Trophoblast cell (in vitro differentiated cells and primary cell): ENCODE measurements around the gene CNNM2.

Experiments used
- DNase-seq, 2 donors: peaks; one replicate each; pipeline ENCODE4 v3.0.0-alpha.2; 2016
- H2AFZ ChIP-seq: 2 replicates; pipeline ENCODE4 v1.6.1; 2013; ENCODE audit warnings: low read length, moderate library complexity, mild to moderate bottlenecking; ENCODE audit not compliant: insufficient read depth, poor library complexity
- H2AK5ac ChIP-seq: 2 replicates; pipeline ENCODE4 v1.6.1; 2013; ENCODE audit warnings: mild to moderate bottlenecking, low read length
- H2BK120ac ChIP-seq: 2 replicates; pipeline ENCODE4 v1.6.1; 2013; ENCODE audit warnings: low read length, mild to moderate bottlenecking, moderate library complexity; ENCODE audit not compliant: insufficient read depth, poor library complexity
- H2BK12ac ChIP-seq: 2 replicates; pipeline ENCODE4 v1.6.1; 2013; ENCODE audit warnings: mild to moderate bottlenecking, low read length, moderate library complexity
- H2BK5ac ChIP-seq: 2 replicates; pipeline ENCODE4 v1.6.1; 2013; ENCODE audit warnings: low read length, low read depth, moderate library complexity, mild to moderate bottlenecking; ENCODE audit not compliant: poor library complexity
- H3K14ac ChIP-seq: 2 replicates; pipeline ENCODE4 v1.6.1; 2013; ENCODE audit warnings: mild to moderate bottlenecking, low read length
- H3K18ac ChIP-seq: 2 replicates; pipeline ENCODE4 v1.6.1; 2013; ENCODE audit warnings: mild to moderate bottlenecking, low read length
- H3K23ac ChIP-seq: 2 replicates; pipeline ENCODE4 v1.6.1; 2013; ENCODE audit warnings: low read length
- H3K27ac ChIP-seq: 2 replicates; pipeline ENCODE4 v1.5.1; 2013; ENCODE audit warnings: low read depth, mild to moderate bottlenecking, inconsistent platforms, low read length, moderate library complexity
- H3K27me3 ChIP-seq: 2 replicates; pipeline ENCODE4 v1.6.1; 2013; ENCODE audit warnings: inconsistent platforms, mild to moderate bottlenecking, low read length, moderate library complexity; ENCODE audit not compliant: insufficient read depth
- H3K36me3 ChIP-seq, 2 experiments: 1 replicate in 1 of 2; 2 replicates in 1 of 2; pipeline ENCODE4 v1.6.1; 2013; ENCODE audit warnings: low read length in 2 of 2, mild to moderate bottlenecking in 2 of 2, moderate library complexity in 1 of 2; ENCODE audit not compliant: insufficient read depth in 2 of 2, control insufficient read depth in 1 of 2
- H3K4ac ChIP-seq: 2 replicates; pipeline ENCODE4 v1.6.1; 2013; ENCODE audit warnings: low read depth, mild to moderate bottlenecking, low read length, moderate library complexity
- H3K4me1 ChIP-seq, 2 experiments: 1 replicate in 1 of 2; 2 replicates in 1 of 2; pipeline ENCODE4 v1.6.1; 2013; ENCODE audit warnings: low read length in 2 of 2, mild to moderate bottlenecking in 2 of 2, moderate library complexity in 1 of 2; ENCODE audit not compliant: insufficient read depth in 2 of 2, control insufficient read depth in 1 of 2
- H3K4me2 ChIP-seq: 2 replicates; pipeline ENCODE4 v1.6.1; 2013; ENCODE audit warnings: inconsistent platforms, mild to moderate bottlenecking, low read length, moderate library complexity
- H3K4me3 ChIP-seq: 2 replicates; pipeline ENCODE4 v1.5.1; 2013; ENCODE audit warnings: mild to moderate bottlenecking, low read depth, low read length, inconsistent platforms
- H3K79me1 ChIP-seq: one replicate; pipeline ENCODE4 v1.6.1; 2013; ENCODE audit warnings: low read length
- H3K79me2 ChIP-seq: 2 replicates; pipeline ENCODE4 v1.6.1; 2013; ENCODE audit warnings: low read length, mild to moderate bottlenecking; ENCODE audit not compliant: control insufficient read depth, insufficient read depth, poor library complexity
- H3K9ac ChIP-seq: 2 replicates; pipeline ENCODE4 v1.6.1; 2013; ENCODE audit warnings: mild to moderate bottlenecking, low read length
- H3K9me3 ChIP-seq: 2 replicates; pipeline ENCODE4 v1.6.1; 2013; ENCODE audit warnings: low read depth, mild to moderate bottlenecking, control low read depth, inconsistent platforms, low read length; ENCODE audit not compliant: insufficient read depth
- H4K12ac ChIP-seq: 2 replicates; pipeline ENCODE4 v1.6.1; 2013; ENCODE audit warnings: low read depth, mild to moderate bottlenecking, low read length, moderate library complexity
- H4K8ac ChIP-seq: 2 replicates; pipeline ENCODE4 v1.6.1; 2013; ENCODE audit warnings: low read depth, mild to moderate bottlenecking, low read length, moderate library complexity
- H4K91ac ChIP-seq: one replicate; pipeline ENCODE4 v1.6.1; 2013; ENCODE audit warnings: low read depth, mild to moderate bottlenecking, low read length, moderate library complexity
- WGBS: extraction: QIAGEN DNeasy Blood & Tissue Kit; methylation state at CpG from one replicate; pipeline ENCODE4 v1.1.7; 2013; ENCODE audit warnings: missing lambda C conversion rate; ENCODE audit not compliant: insufficient read length, insufficient coverage; ENCODE audit errors: extremely low coverage; 5-methylcytosine and 5-hydroxymethylcytosine counted together

Gene CNNM2

DNA sequence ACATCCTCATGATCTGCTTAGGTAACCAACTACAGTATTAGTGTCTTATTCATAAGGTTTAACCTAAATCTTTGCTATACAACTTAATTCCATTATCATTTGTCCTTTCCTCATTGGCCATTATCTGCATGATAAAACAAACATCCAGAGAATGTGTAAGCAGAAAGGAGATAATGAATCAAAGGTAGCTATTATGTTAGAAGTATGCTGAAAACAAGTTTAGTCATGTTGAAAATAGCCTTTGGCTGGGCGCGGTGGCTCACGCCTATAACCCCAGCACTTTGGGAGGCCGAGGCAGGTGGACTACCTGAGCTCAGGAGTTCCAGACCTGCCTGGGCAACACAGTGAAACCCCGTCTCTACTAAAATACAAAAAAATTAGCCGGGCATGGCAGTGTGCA, 196.8 kb downstream of the CNNM2 start:
- WGBS: no CpG with 5 or more reads among the region's 6 CpGs
- H3K4me2 ChIP-seq: no peak overlapping the region
- H4K8ac ChIP-seq: no peak overlapping the region
- H3K4me3 ChIP-seq: no peak overlapping the region
- no peak overlapping the region for H2BK120ac ChIP-seq
- H3K27ac ChIP-seq: no peak overlapping the region
- no peak overlapping the region for H3K18ac ChIP-seq
- no peak overlapping the region for H3K4ac ChIP-seq
- no peaks in the 10 kb centered on the region for H3K27me3 ChIP-seq
- no peak overlapping the region for H2BK5ac ChIP-seq
- H3K79me2 ChIP-seq: no peaks in the 10 kb centered on the region
- DNase-seq: peak; percentile 67 to 81
- H3K9me3 ChIP-seq: no peaks in the 10 kb centered on the region
- H3K36me3 ChIP-seq: peaks cover 2 to 4% of the 10 kb centered on the region in 2 experiments
- no peak overlapping the region for H3K9ac ChIP-seq
- no peak overlapping the region for H2AK5ac ChIP-seq
- peaks cover 0 to 3% of the 10 kb centered on the region in 2 experiments for H3K4me1 ChIP-seq
- no peak overlapping the region for H2BK12ac ChIP-seq
- H4K91ac ChIP-seq: no peak overlapping the region
- H3K23ac ChIP-seq: no peak overlapping the region
- no peak overlapping the region for H2AFZ ChIP-seq
- no peak overlapping the region for H4K12ac ChIP-seq
- peaks cover 2% of the 10 kb centered on the region for H3K79me1 ChIP-seq
- no peak overlapping the region for H3K14ac ChIP-seq

DNA sequence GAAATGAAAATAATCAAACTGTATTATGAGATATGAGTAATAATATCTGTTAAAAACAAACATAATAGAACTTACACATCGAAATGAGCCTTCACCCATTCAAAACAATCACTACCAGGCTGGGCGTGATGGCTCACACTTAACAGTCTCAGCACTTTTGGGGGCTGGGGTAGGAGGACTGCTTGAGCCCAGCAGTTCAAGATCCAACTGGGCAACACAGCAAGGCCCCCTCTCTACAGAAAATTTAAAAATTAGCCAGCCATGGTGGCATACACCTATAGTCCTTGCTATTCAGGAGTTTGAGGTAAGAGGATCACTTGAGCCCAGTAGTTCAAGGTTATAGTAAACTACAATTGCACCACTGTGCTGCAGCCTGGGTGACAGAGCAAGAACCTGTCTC, 199.2 kb downstream of the CNNM2 start:
- DNase-seq: no peak
- Histone ChIP-seq H4K8ac (no peak overlapping the region), H2AFZ (no peak overlapping the region), H3K23ac (no peak overlapping the region), H3K79me2 (no peaks in the 10 kb centered on the region), H3K4me3 (no peak overlapping the region), H3K27me3 (no peaks in the 10 kb centered on the region), H2BK120ac (no peak overlapping the region), H3K18ac (no peak overlapping the region), H4K12ac (no peak overlapping the region), H3K79me1 (peaks cover 2% of the 10 kb centered on the region), H3K9ac (no peak overlapping the region), H3K9me3 (no peaks in the 10 kb centered on the region), H3K27ac (no peak overlapping the region), H2BK12ac (no peak overlapping the region), H4K91ac (no peak overlapping the region), H3K4ac (no peak overlapping the region), H3K4me2 (no peak overlapping the region), H2AK5ac (no peak overlapping the region), H3K4me1 (peaks cover 0 to 3% of the 10 kb centered on the region in 2 experiments), H3K14ac (no peak overlapping the region), H2BK5ac (no peak overlapping the region), H3K36me3 (peaks cover 2 to 6% of the 10 kb centered on the region in 2 experiments)
- WGBS: no CpG with 5 or more reads among the region's 2 CpGs

DNA sequence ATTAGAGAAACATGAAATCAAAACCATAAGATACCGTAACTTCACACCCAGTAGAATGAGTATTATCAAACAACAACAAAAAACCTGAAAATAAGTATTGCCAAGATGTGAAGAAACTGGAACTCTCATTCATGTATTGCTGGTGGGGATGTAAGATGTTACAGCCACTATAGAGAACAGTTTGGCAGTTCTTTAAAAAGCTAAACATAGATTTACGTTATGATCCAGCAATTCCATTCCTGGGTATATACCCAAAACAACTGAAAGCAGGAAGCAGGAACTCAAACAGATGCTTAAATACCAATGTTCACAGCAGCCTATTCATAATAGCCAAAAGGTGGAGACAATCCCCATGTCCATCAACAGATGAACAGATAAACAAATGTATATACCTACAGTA, 202.5 kb downstream of the CNNM2 start:
- H4K8ac ChIP-seq: no peak overlapping the region
- no peak overlapping the region for H2AFZ ChIP-seq
- no peaks in the 10 kb centered on the region for H3K79me2 ChIP-seq
- no peak overlapping the region for H2BK5ac ChIP-seq
- H3K4ac ChIP-seq: no peak overlapping the region
- no peak overlapping the region for H3K9ac ChIP-seq
- WGBS: no CpG with 5 or more reads among the region's 2 CpGs
- H3K4me3 ChIP-seq: no peak overlapping the region
- H2BK12ac ChIP-seq: no peak overlapping the region
- H3K23ac ChIP-seq: no peak overlapping the region
- no peaks in the 10 kb centered on the region for H3K4me1 ChIP-seq
- no peak overlapping the region for H3K4me2 ChIP-seq
- H3K18ac ChIP-seq: no peak overlapping the region
- H2AK5ac ChIP-seq: no peak overlapping the region
- H3K27me3 ChIP-seq: no peaks in the 10 kb centered on the region
- DNase-seq: no peak
- H4K91ac ChIP-seq: no peak overlapping the region
- H3K9me3 ChIP-seq: no peaks in the 10 kb centered on the region
- H3K14ac ChIP-seq: no peak overlapping the region
- no peak overlapping the region for H4K12ac ChIP-seq
- no peaks in the 10 kb centered on the region for H3K79me1 ChIP-seq
- H3K27ac ChIP-seq: no peak overlapping the region
- H3K36me3 ChIP-seq: peaks cover 4 to 6% of the 10 kb centered on the region in 2 experiments
- H2BK120ac ChIP-seq: no peak overlapping the region

DNA sequence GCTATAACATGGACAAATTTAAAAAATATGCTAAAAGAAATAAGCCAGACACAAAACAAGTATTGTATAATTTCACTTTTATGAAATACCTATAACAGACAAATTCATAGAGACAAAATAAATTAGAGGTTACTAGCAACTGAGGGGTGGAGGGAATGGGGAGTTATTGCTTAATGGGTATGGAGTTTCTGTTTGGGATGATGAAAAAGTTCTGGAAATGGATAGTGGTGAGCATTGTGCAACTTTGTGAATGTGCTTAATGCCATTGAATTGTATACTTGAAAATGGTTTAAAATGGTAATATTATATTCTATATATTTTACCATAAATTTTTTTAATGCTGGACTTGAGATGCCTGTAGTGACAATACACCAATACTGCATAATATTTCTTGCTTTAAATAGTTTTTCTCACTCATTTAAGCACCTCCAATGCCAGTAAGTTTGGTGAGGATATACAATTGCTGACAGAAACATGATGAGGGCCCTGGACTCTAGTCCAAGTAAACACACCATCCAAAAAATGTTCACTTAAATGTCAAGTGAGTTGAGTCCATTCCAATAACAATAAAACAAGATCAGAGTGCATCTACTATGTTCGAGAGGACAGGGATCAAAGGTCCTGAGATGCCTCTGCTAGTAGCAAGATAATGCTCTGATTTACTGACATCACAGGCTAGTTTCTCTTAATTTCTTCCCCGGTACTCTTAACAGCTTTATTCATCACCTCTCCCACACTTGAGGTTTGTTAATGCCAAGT, 203.1 kb downstream of the CNNM2 start:
- Histone ChIP-seq H3K4me3 (no peak overlapping the region), H3K14ac (no peak overlapping the region), H2BK5ac (no peak overlapping the region), H3K9ac (no peak overlapping the region), H3K4me1 (no peaks in the 10 kb centered on the region), H3K4me2 (no peak overlapping the region), H2BK12ac (no peak overlapping the region), H4K91ac (no peak overlapping the region), H3K79me1 (no peaks in the 10 kb centered on the region), H3K23ac (no peak overlapping the region), H3K79me2 (no peaks in the 10 kb centered on the region), H2BK120ac (no peak overlapping the region), H4K12ac (no peak overlapping the region), H4K8ac (no peak overlapping the region), H2AK5ac (no peak overlapping the region), H3K36me3 (peaks cover 4 to 6% of the 10 kb centered on the region in 2 experiments), H3K27ac (no peak overlapping the region), H2AFZ (no peak overlapping the region), H3K27me3 (no peaks in the 10 kb centered on the region), H3K18ac (no peak overlapping the region), H3K9me3 (no peaks in the 10 kb centered on the region), H3K4ac (no peak overlapping the region)
- no CpG with 5 or more reads among the region's 2 CpGs for WGBS
- no peak for DNase-seq
